Ishikawa (cell line): ENCODE data around the gene AKAP6.

Source experiments
- CEBPB ChIP-seq: IDR thresholded peaks from 2 replicates; pipeline ENCODE4 v1.6.1; 2012
- CREB1 ChIP-seq: IDR thresholded peaks from 2 replicates; pipeline ENCODE4 v1.6.1; 2012; ENCODE audit warnings: low read depth
- EGR1 ChIP-seq: IDR thresholded peaks from 2 replicates; pipeline ENCODE4 v1.6.1; 2012
- EP300 ChIP-seq: IDR thresholded peaks from 2 replicates; pipeline ENCODE4 v1.6.1; 2012; ENCODE audit warnings: borderline replicate concordance
- FOXM1 ChIP-seq: IDR thresholded peaks from 2 replicates; pipeline ENCODE4 v1.6.1; 2012; ENCODE audit warnings: low read depth, borderline replicate concordance
- NFIC ChIP-seq: IDR thresholded peaks from 2 replicates; pipeline ENCODE4 v1.6.1; 2012
- RAD21 ChIP-seq: IDR thresholded peaks from 2 replicates; pipeline ENCODE4 v1.6.1; 2012; ENCODE audit warnings: low read depth
- REST ChIP-seq: IDR thresholded peaks from 2 replicates; pipeline ENCODE4 v1.6.1; 2012; ENCODE audit warnings: low read depth, mild to moderate bottlenecking
- TAF1 ChIP-seq: IDR thresholded peaks from 2 replicates; pipeline ENCODE4 v1.6.1; 2012; ENCODE audit warnings: low read depth, mild to moderate bottlenecking
- TCF12 ChIP-seq: IDR thresholded peaks from 2 replicates; pipeline ENCODE4 v1.6.1; 2012; ENCODE audit warnings: low read depth
- TEAD4 ChIP-seq: IDR thresholded peaks from 2 replicates; pipeline ENCODE4 v1.6.1; 2012
- YY1 ChIP-seq: IDR thresholded peaks from 2 replicates; pipeline ENCODE4 v1.6.1; 2012; ENCODE audit warnings: low read depth
- ZBTB7A ChIP-seq: IDR thresholded peaks from 2 replicates; pipeline ENCODE4 v1.6.1; 2012; ENCODE audit warnings: low read depth
- TF ChIP-seq, protein P1 (sequence below): IDR thresholded peaks from 2 replicates; pipeline ENCODE4 v1.6.1; 2012
- TF ChIP-seq, protein P2 (sequence below): IDR thresholded peaks from 2 replicates; pipeline ENCODE4 v1.6.1; 2012

Gene AKAP6

DNA sequence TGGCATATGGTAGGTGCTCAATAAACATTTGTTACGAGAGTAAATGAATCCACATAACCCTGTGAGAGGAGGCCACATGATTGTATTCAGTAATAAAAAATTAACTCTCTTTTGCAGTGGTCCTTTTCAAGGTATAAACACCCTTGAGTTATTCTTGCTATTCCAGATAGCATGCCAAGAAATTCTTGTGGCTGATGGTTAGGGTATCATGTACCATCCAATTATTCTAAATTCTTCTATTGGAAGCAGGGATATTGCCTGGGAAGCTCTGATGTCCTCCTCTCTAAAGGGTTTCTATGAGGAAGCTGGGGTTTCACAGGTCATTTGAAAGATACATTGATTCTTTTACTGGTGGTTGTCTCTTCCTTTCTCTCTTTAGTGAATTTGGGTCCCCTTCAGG, 10.1 kb downstream of the AKAP6 start:
- TF ChIP-seq, protein P1, sequence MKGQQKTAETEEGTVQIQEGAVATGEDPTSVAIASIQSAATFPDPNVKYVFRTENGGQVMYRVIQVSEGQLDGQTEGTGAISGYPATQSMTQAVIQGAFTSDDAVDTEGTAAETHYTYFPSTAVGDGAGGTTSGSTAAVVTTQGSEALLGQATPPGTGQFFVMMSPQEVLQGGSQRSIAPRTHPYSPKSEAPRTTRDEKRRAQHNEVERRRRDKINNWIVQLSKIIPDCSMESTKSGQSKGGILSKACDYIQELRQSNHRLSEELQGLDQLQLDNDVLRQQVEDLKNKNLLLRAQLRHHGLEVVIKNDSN = no peak
- TF ChIP-seq TCF12 (no peak), TEAD4 (no peak), CREB1 (no peak), EGR1 (no peak), EP300 (no peak), CEBPB (no peak), REST (no peak), NFIC (no peak)

DNA sequence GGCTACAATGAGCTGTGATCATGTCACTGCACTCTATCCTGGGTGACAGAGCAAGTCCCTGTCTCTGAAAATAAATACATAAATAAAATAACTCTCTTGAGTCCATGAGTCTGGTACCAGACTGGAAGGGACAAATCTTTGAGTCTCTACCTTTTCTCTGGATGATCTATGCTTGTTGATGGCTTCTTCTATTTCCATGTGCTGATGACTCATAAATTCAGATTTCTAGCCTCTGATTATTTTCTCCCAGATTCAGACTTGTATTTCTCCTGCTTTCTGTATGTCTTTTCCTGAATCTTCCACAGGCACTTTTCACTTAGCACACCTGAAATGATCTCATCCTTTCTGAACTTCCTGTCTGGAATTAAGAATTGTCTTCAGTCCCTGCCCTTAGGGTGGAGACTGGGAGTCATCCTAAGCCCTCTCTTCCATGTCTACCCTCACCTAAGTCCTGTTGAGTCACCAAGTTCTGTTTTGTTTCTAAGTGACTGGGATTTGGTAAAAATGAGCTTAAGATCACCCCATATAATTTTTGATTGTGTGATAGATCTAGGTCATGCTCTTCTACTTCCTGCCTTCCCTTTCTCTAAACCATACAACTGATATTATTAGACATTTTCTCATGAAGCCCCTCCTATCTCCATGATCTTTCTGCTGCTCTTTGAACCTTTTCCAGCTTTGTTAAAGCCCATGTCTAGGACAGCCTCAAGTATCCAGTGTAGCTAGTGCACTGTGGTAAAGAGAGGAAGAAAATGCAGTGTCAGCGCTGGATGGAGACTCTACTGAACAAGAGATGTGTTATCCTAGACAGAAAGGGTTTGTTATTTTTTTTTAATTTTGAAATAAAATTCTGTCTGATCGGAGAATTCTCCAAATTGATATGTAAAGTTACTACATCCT, 13.1 kb downstream of the AKAP6 start:
- TF ChIP-seq FOXM1 (no peak), CREB1 (no peak), TCF12 (no peak)
- TF ChIP-seq, protein P1 = no peak

GRCh38 chr14:32342847-32343194, 13.7 kb downstream of the AKAP6 start:
- TF ChIP-seq TAF1 (no peak), ZBTB7A (no peak), NFIC (no peak), TEAD4 (no peak), TCF12 (no peak), CREB1 (no peak), RAD21 (no peak), REST (no peak), CEBPB (no peak), EP300 (no peak)
- TF ChIP-seq, protein P2, sequence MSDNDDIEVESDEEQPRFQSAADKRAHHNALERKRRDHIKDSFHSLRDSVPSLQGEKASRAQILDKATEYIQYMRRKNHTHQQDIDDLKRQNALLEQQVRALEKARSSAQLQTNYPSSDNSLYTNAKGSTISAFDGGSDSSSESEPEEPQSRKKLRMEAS = no peak

GRCh38 chr14:32343926-32344430, 14.9 kb downstream of the AKAP6 start:
- TF ChIP-seq REST (peak; percentile 17; the same call in 1 of the 2 replicates), TCF12 (no peak)
- TF ChIP-seq, protein P1 = no peak

GRCh38 chr14:32345311-32345791, 16.3 kb downstream of the AKAP6 start:
- no peak for TF ChIP-seq YY1
